Measurements from ENCODE around the gene PRR5L. TPM values are rescaled to one million over a fixed set of nuclear protein-coding genes. Genes with fewer than 3 reads are reported as not detected.

Gene PRR5L
- polyA plus RNA-seq, 3 donors: 0.75 to 7.3 (median 2.8) TPM

DNA sequence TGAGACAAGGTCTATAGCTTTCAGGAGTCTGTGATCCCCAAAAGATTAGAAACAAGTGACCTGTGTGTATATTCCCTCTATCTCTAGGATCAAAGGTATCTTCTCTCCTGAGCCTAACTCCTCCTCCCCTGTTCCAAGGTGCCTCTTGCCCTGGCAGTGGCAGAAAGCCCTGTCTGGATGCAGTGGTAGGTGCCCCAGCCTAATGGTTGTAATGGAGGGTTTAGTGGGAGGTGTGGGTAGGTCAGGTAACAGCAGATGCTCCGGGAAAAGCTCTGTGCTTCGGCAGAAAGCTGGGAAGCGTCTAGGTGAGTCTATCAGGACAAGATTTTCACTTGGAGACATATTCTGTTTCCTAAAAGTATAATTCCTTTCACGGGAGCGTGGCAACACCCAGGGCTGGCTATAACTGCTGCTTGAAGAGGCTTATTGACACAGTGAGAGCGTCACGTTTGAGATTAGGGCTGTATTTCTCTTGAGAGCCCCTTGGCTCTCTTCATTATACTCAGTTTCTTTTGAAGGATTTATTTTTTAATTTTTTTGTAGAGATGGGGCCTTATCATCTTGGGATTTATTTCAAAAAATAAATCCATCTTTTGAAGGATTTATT lies 49.5 kb downstream of the PRR5L start:
- WGBS, 3 donors: 71 to 91% (median 82%) methylated on average over 7 of the region's 7 CpGs
- no peak overlapping the region for H3K27ac ChIP-seq (ENCODE audit: low read depth, low read length)

- WGBS, 3 donors: 78 to 89% (median 88%) methylated on average over 5 of the region's 5 CpGs
- H3K27ac ChIP-seq (ENCODE audit: low read depth, low read length): no peak overlapping the region
Observed at GRCh38 chr11:36346562-36347383, 50.7 kb downstream of the PRR5L start.

DNA sequence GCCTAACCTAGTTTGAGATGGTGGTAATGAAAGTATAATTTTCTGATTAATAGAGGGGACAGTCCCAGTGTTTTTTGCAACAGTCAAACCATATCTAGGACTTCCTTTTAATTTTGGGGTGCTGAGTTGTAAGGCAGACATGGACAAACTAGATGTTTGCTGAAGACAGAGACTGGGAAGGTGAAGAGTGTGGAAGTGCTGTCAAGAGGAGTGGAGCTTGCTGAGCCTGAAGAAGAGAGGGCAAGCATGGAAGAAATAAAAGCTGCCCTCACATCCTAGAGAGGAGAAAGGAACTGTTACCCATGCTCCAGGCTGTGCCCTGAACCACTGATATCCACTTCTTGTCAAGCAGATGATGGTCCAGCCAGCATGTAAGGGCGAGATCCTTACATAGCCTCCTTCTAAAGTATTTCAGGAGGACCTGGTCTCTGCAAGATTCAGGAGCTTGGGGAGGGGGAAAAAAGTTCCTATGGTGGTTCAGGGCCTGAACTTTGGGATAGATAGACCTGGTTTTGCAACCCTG lies 51.4 kb downstream of the PRR5L start:
- WGBS, 3 donors: 95 to 100% (median 95%) methylated on average over 1 of the region's 1 CpG

GRCh38 chr11:36349351-36350136 lies 53.5 kb downstream of the PRR5L start:
- H3K27ac ChIP-seq (ENCODE audit: low read depth, low read length): no peak overlapping the region
- WGBS, 3 donors: 52 to 57% (median 56%) methylated on average over 8 of the region's 8 CpGs

More for the DNA sequence above, 51.4 kb downstream of the PRR5L start:
- H3K27ac ChIP-seq (ENCODE audit: low read depth, low read length): no peak overlapping the region

DNA sequence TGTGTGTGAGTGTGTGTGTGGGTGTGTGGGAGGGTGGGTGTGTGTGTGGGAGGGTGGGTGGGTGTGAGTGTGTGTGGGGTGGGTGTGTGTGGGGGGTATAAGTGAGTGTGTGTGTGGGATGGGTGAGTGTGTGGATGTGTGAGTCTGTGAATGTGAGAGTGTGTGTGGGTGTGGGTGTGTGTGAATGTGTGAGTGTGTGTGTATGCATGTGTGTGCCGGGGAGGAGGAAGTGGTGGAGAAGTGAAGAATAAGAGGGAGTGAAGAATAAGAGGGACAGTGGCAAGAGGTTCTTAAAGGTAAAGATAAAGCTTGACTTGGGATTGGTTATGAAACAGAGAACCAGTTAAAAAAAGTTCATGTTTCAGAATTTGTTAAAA lies 54.0 kb downstream of the PRR5L start:
- 38 to 76% (median 38%) methylated on average over 1 of the region's 1 CpG for WGBS, 3 donors
- H3K27ac ChIP-seq (ENCODE audit: low read depth, low read length): no peak overlapping the region

GRCh38 chr11:36352922-36353321 lies 56.8 kb downstream of the PRR5L start:
- WGBS, 3 donors: 75 to 86% (median 79%) methylated on average over 3 of the region's 3 CpGs
- H3K27ac ChIP-seq (ENCODE audit: low read depth, low read length): no peak overlapping the region

- WGBS, 3 donors: 68 to 79% (median 74%) methylated on average over 6 of the region's 6 CpGs
- H3K27ac ChIP-seq (ENCODE audit: low read depth, low read length): no peak overlapping the region
Observed at GRCh38 chr11:36354221-36355003, 58.3 kb downstream of the PRR5L start.

DNA sequence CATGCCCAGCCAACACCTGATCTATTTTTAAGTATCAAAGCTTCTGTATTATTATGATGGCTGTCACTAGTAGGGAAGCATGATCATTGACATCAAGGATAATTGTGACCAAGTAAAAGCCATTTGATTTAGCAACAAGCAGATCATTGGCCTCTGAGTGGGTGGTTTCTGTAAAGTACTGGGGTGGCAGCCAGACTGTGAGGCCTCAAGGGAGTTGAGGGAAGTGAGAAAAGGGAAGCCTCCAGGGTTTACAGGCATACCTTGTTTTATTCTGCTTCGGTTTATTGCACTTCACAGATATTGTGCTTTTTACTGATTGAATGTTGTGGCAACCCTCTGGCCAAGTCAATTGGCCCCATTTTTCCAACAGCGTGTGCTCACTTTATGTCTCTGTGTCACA lies 60.1 kb downstream of the PRR5L start:
- WGBS, 3 donors: 67 to 90% (median 68%) methylated on average over 2 of the region's 2 CpGs
- H3K27ac ChIP-seq (ENCODE audit: low read depth, low read length): no peak overlapping the region

DNA sequence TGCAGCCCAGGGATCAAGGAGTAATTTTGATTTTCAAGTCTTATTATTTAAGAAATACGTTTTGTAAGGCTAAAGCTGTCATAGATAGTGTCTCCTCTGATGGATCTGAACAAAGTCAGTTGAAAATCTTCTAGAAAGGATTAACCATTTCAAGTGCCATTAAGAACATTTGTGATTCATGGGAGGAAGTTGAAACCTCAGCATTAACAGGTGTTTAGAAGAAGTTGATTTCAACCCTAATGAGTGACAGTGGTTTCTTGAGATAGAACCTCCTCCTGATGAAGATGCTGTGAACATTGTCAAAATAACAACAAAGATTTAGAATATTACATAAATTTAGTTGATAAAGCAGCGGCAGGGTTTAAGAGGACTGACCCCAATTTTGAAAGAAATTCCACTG lies 61.7 kb downstream of the PRR5L start:
- H3K27ac ChIP-seq (ENCODE audit: low read depth, low read length): no peak overlapping the region
- WGBS, 3 donors: 41 to 58% (median 41%) methylated on average over 2 of the region's 2 CpGs

DNA sequence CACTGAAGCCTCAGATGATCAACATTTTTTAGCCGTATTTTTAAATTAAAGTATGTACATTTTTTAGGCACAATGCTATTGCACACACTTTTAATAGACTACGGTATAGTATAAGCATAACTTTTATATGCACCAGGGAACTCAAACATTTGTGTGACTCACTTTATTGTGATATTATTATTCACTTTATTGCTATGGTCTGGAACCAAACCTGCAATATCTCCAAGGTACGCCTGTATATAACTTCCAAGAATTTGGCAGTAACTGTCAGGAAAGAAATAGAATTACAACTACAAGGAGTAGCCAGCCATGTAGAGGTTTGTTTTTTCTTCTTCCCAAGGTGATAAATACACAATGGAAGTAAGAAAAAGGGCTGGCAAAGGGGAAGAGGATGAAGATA lies 62.3 kb downstream of the PRR5L start:
- H3K27ac ChIP-seq (ENCODE audit: low read depth, low read length): no peak overlapping the region
- 90 to 96% (median 95%) methylated on average over 3 of the region's 3 CpGs for WGBS, 3 donors

DNA sequence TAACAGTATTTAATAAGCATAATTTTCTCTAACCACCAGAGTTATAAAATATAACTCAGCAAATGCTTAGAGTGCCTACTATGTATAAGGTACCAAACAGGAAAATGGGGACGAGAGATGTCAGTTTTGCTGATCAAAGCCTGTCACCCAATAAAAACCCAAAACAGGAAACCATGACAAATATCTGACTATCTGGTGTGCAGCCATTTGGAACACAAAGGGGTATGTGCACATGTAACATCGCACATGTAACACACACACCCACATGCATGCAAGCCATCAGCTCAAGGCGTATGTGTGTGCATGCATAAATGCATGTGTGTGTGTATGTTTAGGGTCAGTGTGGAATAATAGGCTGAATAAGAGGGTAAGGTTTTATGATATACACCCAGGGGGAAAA lies 64.2 kb downstream of the PRR5L start:
- 84 to 87% (median 85%) methylated on average over 3 of the region's 3 CpGs for WGBS, 3 donors
- H3K27ac ChIP-seq (ENCODE audit: low read depth, low read length): no peak overlapping the region

DNA sequence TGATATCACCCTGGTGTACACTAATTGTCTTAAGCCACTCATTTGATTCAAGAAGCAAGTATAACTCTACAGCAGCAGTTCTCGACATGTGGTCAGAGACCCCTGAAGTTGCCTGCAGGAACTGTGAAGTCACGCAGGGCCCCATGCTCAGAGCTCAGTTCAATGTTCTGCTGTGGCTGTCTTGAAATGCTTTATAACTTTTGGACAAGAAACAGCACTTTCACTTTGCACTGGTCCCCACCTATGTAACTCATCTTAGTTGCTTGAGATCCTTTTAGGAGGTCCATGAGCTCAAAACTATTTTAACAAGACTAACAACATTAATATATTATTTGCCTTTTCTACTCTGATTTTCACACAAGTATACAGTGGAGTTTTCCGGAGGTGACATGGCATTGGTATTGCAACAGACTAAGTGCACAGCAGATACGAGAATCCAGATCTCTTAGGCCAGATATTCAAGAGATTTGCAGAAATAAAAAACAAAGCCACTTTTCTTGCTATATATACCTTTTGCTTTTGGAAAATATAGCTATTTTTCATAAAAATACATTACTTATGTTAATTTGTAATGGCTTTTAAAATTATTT lies 64.8 kb downstream of the PRR5L start:
- WGBS, 3 donors: 47 to 82% (median 49%) methylated on average over 4 of the region's 4 CpGs

GRCh38 chr11:36361472-36361871 lies 65.4 kb downstream of the PRR5L start:
- WGBS, 3 donors: 17 to 48% (median 46%) methylated on average over 1 of the region's 1 CpG
- H3K27ac ChIP-seq (ENCODE audit: low read depth, low read length): no peak overlapping the region

More for the DNA sequence above, 64.8 kb downstream of the PRR5L start:
- H3K27ac ChIP-seq (ENCODE audit: low read depth, low read length): no peak overlapping the region

DNA sequence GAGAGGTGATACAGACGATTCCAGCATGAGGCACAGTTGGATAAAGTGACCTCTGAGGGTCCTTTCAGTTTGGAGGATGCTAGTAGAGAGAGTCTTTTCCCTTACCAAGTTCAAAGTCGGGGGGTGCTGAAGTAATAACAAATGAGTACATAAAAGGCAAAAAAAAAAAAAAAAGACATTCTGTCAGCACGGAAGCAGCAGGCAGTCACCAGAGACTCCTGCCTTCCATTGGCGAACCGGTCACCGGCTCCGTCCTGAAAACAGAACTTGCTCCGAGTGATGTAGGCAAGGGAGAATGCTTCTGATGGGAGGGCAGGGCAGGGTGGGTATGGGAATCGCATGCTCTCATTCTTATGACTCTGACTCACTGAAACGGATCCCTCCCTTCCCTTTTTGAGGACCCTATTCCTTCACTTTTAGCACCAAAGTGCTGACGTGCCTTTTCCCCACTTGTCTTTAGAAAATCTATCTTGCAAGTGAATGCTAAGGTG lies 65.9 kb downstream of the PRR5L start:
- no peak overlapping the region for H3K27ac ChIP-seq (ENCODE audit: low read depth, low read length)
- WGBS, 3 donors: 13 to 24% (median 15%) methylated on average over 11 of the region's 11 CpGs

- H3K27ac ChIP-seq (ENCODE audit: low read depth, low read length): no peak overlapping the region
- WGBS, 3 donors: 69 to 83% (median 75%) methylated on average over 4 of the region's 4 CpGs
Observed at GRCh38 chr11:36362902-36363301, 66.8 kb downstream of the PRR5L start.

- 42 to 67% (median 49%) methylated on average over 5 of the region's 5 CpGs for WGBS, 3 donors
- no peak overlapping the region for H3K27ac ChIP-seq (ENCODE audit: low read depth, low read length)
Observed at GRCh38 chr11:36363361-36364268, 67.5 kb downstream of the PRR5L start.
